IPS-18c (cell line): ENCODE results near the gene CACNB1.

Source experiments
- H3K4me3 ChIP-seq: 2 replicates; pipeline ENCODE4 v1.7.0; 2013; ENCODE audit warnings: low read depth, mild to moderate bottlenecking, low read length, moderate library complexity; ENCODE audit not compliant: insufficient read depth
- H3K9me3 ChIP-seq: one replicate; pipeline ENCODE4 v1.6.1; 2013; ENCODE audit warnings: mild to moderate bottlenecking, low read length, moderate library complexity; ENCODE audit not compliant: control insufficient read depth, insufficient read depth

The CACNB1 gene

DNA sequence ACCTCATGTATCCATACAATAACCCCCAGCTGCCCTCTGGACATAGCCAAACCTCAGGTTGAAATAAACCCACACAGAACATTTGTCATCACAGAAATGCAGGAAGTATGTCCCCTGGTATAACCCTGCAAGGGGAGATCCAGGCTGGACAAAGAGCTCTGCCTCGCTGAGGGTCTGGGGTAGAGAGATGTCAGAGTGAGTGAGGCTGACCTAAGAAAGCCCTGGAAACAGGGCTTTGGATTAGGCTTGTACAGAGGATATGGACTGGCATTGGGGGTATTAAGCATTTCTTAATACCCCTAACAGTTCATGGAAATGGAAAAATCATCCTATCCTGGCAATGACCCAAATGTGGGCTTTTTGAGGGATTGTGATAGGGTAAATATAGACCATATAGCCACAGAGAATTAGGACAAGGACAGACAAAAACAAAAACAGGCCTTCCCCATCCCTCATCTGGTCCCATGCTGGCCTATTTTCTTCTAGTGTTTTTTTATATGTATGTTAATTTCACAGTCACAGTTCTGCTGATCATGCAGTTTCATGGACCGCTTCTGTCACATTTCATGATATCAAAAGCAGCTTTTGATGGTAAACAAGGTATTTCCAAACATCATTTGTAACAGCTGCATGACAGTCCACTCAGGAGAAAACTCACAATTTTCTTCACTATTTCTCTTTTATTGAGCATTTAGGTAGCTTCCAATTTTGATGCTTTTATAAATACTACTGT, 72.2 kb downstream of the CACNB1 start:
- H3K4me3 ChIP-seq = no peak overlapping the region
- no peaks in the 10 kb centered on the region for H3K9me3 ChIP-seq

DNA sequence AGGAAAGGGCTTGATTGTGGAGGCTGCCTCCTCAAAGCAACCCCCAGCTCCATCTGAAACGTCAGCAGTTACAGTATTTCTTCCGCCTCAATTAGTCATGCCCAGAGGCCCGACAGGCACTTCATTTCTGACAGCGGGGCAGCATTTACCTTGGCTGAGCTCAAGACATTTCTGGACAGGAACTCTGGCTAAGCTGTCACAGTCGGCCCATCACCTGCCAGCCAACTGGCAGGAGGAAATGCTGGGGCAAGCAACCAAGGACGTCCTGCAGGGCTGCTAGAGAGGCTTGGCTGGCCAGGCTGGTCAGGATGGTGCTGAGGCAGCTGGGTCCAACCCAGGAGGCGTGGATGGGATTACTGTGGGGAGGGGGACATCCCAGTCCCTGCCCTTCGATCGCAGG, 73.8 kb downstream of the CACNB1 start:
- no peak overlapping the region for H3K4me3 ChIP-seq
- no peaks in the 10 kb centered on the region for H3K9me3 ChIP-seq
